Ishikawa (cell line): Measurements from ENCODE around the gene DNAL4.

Experiments used
- CREB1 ChIP-seq: IDR thresholded peaks from 2 replicates; pipeline ENCODE4 v1.6.1; 2012; ENCODE audit warnings: low read depth
- FOXM1 ChIP-seq: IDR thresholded peaks from 2 replicates; pipeline ENCODE4 v1.6.1; 2012; ENCODE audit warnings: low read depth, borderline replicate concordance
- NFIC ChIP-seq: IDR thresholded peaks from 2 replicates; pipeline ENCODE4 v1.6.1; 2012

- TF ChIP-seq FOXM1 (no peak), CREB1 (no peak), NFIC (no peak)
These were observed 32.9 kb upstream of the DNAL4 start for GRCh38 chr22:38826801-38827200.
